Mesothelial cell of epicardium (in vitro differentiated cells): ENCODE measurements around the gene USP22. TPM values are rescaled to one million over a fixed set of nuclear protein-coding genes. Genes with fewer than 3 reads are reported as not detected.

Experiments
- DNase-seq, 2 experiments: peaks; one replicate each; pipeline ENCODE4 v3.0.0; 2021; ENCODE audit warnings: low spot score in 2 of 2; ENCODE audit not compliant: unreplicated experiment in 2 of 2
- H3K27ac Mint-ChIP-seq: 2 replicates; pipeline ENCODE4 v1.8.0; 2021; ENCODE audit warnings: mixed read lengths
- H3K27me3 Mint-ChIP-seq: 2 replicates; pipeline ENCODE4 v1.8.0; 2021; ENCODE audit warnings: low read depth, mixed read lengths
- H3K36me3 Mint-ChIP-seq: 2 replicates; pipeline ENCODE4 v1.8.0; 2021; ENCODE audit warnings: mixed read lengths
- H3K4me1 Mint-ChIP-seq: 2 replicates; pipeline ENCODE4 v1.8.0; 2021; ENCODE audit warnings: mixed read lengths
- H3K4me3 Mint-ChIP-seq: 2 replicates; pipeline ENCODE4 v1.8.0; 2021; ENCODE audit warnings: mild to moderate bottlenecking, moderate library complexity, mixed read lengths
- H3K9me3 Mint-ChIP-seq: 2 replicates; pipeline ENCODE4 v1.8.0; 2021; ENCODE audit warnings: mixed read lengths
- total RNA-seq: library from RNA; stranded (reverse); gene quantifications from 3 replicates; pipeline ENCODE4 v1.2.1, GENCODE V29; 2021
- TF ChIP-seq, protein P1 (sequence below): fragments of 200-600 bp; sonication (generic); IDR thresholded peaks from one replicate; pipeline ENCODE4 v1.5.0; 2021; ENCODE audit warnings: antibody characterized with exemption; ENCODE audit not compliant: unreplicated experiment

The USP22 gene
- total RNA-seq, 1 donor from 2014 or later = 348 TPM

DNA sequence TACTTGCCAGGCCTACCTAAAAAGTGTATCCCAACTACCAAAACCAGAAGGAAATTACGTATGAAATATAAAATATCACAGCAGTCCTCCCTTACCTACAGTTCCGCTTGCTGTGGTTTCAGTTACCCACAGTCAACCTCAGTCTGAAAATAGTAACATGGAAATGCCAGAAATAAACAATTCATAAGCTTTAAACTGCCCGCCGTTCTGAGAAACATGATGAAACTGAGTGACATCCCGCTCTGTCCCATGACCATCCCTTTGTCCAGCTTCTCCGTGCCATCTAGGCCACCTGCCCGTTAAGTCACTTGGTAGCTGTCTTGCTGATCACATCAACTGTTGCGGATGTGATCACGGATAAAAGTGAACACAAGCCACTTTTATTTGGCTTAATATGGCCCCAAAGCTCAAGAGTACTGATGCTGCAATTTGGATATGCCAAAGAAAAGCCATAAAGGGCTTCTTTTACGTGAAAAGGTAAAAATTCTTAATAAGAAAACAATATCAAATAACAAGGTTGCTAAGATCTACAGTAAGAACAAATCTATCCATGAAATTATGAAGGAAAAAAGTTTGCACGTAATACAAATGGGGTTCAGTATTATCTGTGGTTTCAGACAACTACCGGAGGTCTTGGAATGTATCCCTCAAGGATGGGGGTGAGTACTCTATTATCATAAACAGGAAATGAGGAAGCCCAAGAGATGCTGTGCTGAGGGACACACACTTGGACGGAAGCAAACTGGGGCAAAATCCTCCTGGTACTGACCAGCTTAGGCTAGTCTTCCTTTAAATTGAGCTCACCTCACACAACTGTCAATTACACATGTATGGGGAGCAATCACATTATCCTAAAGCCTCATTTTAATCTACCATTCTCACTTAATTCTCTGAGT, 8.2 kb downstream of the USP22 start:
- H3K27ac Mint-ChIP-seq = peak overlapping the region; percentile 89
- H3K27me3 Mint-ChIP-seq = no peaks in the 10 kb centered on the region
- H3K36me3 Mint-ChIP-seq = peaks cover 7% of the 10 kb centered on the region
- no peak overlapping the region for H3K4me3 Mint-ChIP-seq
- H3K9me3 Mint-ChIP-seq = no peaks in the 10 kb centered on the region
- peaks cover 63% of the 10 kb centered on the region for H3K4me1 Mint-ChIP-seq
- no peak for DNase-seq
- TF ChIP-seq, protein P1, sequence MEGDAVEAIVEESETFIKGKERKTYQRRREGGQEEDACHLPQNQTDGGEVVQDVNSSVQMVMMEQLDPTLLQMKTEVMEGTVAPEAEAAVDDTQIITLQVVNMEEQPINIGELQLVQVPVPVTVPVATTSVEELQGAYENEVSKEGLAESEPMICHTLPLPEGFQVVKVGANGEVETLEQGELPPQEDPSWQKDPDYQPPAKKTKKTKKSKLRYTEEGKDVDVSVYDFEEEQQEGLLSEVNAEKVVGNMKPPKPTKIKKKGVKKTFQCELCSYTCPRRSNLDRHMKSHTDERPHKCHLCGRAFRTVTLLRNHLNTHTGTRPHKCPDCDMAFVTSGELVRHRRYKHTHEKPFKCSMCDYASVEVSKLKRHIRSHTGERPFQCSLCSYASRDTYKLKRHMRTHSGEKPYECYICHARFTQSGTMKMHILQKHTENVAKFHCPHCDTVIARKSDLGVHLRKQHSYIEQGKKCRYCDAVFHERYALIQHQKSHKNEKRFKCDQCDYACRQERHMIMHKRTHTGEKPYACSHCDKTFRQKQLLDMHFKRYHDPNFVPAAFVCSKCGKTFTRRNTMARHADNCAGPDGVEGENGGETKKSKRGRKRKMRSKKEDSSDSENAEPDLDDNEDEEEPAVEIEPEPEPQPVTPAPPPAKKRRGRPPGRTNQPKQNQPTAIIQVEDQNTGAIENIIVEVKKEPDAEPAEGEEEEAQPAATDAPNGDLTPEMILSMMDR = no peak

DNA sequence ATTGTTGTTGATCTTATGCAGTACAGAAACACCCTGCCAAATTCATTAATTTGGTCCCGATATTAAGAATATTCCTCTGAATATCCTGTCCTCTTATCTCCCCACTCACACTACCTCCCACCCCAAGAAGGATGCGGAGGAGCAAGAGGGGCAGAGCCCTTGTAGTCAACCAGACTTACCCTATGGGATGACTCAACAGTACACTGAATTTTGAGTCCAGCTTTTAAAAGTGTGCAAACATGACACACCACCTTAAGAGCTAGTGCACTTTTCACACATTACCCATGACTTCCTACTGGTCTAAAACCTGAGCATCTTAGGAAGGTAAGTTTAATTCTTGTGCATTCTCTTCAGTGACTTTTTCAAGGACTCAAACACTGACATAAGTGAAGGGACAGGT, 9.5 kb downstream of the USP22 start:
- Mint-ChIP-seq H3K27ac (peak overlapping the region; percentile 62), H3K4me1 (peaks cover 72% of the 10 kb centered on the region), H3K36me3 (peaks cover 7% of the 10 kb centered on the region), H3K27me3 (no peaks in the 10 kb centered on the region), H3K9me3 (no peaks in the 10 kb centered on the region), H3K4me3 (no peak overlapping the region)
- DNase-seq = no peak
- TF ChIP-seq, protein P1 = no peak

DNA sequence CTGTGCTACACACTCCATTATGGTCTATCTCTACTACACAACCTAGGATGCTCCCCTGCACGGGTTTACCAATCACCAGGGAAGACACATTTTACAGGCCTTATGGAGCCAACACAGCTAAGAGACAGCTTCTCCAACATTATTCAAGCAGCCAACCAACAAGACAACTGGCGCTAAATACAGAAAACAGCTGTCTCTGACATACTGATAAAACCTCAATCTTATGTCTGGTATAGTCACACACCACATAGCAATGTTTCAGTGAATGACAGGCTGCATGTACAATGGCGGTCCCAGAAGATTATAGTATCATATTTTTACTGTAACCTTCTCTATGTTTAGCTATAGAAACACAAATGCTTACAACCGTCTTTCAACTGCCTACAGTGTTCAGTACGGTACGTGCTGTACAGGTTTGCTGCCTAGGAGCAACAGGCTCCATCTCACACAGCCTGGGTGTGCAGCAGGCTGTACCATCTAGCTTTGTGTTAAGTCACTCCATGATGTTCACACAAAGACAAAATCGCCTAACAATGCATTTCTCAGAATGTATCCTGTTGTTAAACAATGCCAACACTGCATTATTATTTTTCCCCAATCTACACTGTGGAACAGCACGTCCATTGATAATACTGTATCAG, 10.9 kb downstream of the USP22 start:
- H3K4me3 Mint-ChIP-seq = no peak overlapping the region
- H3K4me1 Mint-ChIP-seq = peaks cover 66% of the 10 kb centered on the region
- H3K36me3 Mint-ChIP-seq = peaks cover 3% of the 10 kb centered on the region
- DNase-seq = no peak
- no peaks in the 10 kb centered on the region for H3K27me3 Mint-ChIP-seq
- TF ChIP-seq, protein P1 = no peak
- H3K9me3 Mint-ChIP-seq = no peaks in the 10 kb centered on the region
- H3K27ac Mint-ChIP-seq = no peak overlapping the region

DNA sequence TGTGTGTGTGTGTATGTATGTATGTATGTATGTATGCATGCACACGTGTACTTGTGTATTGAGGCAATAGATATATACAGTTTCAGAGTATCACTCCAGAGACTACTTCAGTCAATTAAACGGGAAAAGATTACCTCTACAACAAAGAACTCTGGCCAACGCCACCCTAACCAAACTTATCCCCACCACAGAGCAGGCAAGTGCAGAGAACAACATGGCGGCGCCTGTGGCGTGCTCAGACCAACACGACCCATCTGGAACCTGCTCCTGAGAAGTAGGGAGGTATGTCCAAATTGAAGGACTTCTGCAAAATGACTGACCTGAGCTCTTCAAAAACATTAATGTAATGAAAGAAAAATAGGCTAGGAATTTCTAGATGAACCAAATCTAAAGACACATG, 12.4 kb downstream of the USP22 start:
- Mint-ChIP-seq H3K36me3 (peaks cover 5% of the 10 kb centered on the region), H3K9me3 (no peaks in the 10 kb centered on the region), H3K4me3 (no peak overlapping the region), H3K4me1 (peaks cover 53% of the 10 kb centered on the region), H3K27me3 (no peaks in the 10 kb centered on the region), H3K27ac (peak overlapping the region; percentile 38)
- no peak for DNase-seq
- TF ChIP-seq, protein P1 = no peak

DNA sequence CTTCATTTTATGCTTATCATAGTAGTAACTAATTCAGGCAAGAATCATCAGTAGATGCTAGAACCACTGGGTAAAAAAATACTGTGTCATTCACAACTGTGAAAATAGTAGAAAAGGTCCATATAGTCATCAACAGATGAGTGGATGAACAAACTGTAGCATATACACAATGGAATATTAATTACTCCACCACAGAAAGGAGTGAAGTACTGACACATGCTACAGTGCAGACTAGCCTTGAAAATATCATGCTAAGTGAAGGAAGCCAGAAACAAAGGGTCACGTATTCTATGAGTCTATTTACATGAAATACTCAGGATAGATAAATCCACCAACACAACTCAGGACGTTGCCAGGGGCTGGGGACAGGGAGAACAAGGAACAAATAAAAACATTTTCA, 13.3 kb downstream of the USP22 start:
- H3K4me3 Mint-ChIP-seq = no peak overlapping the region

More for the DNA sequence above, 13.3 kb downstream of the USP22 start:
- peak overlapping the region; percentile 72 for H3K27ac Mint-ChIP-seq
- DNase-seq = no peak
- no peaks in the 10 kb centered on the region for H3K9me3 Mint-ChIP-seq
- no peaks in the 10 kb centered on the region for H3K27me3 Mint-ChIP-seq
- TF ChIP-seq, protein P1 = no peak
- H3K4me1 Mint-ChIP-seq = peaks cover 44% of the 10 kb centered on the region
- H3K36me3 Mint-ChIP-seq = peaks cover 7% of the 10 kb centered on the region
